Adipocyte (in vitro differentiated cells): ENCODE data around the gene PERP.
"Not testable (repeated sequence)": the region's sequence is repeated elsewhere in the genome, so short reads cannot be mapped to it uniquely, and the experiment has no call there.

Source experiments
- DNase-seq: peaks from one replicate; pipeline ENCODE4 v3.0.0-alpha.2; 2015; ENCODE audit warnings: low read depth
- H3K27me3 ChIP-seq: replicated peaks from 2 replicates; pipeline ENCODE4 v1.7.0; 2013; ENCODE audit warnings: mild to moderate bottlenecking, low read length, moderate library complexity; ENCODE audit not compliant: control insufficient read depth, insufficient read depth
- H3K36me3 ChIP-seq: 2 replicates; pipeline ENCODE4 v1.7.0; 2013; ENCODE audit warnings: low read length, mild to moderate bottlenecking, moderate library complexity; ENCODE audit not compliant: control insufficient read depth, insufficient read depth, severe bottlenecking
- H3K4me1 ChIP-seq: 2 replicates; pipeline ENCODE4 v1.7.0; 2013; ENCODE audit warnings: mild to moderate bottlenecking, low read length, moderate library complexity; ENCODE audit not compliant: control insufficient read depth, insufficient read depth
- H3K4me3 ChIP-seq: 2 replicates; pipeline ENCODE4 v1.7.0; 2013; ENCODE audit warnings: mild to moderate bottlenecking, low read length, moderate library complexity
- H3K9ac ChIP-seq: 2 replicates; pipeline ENCODE4 v1.7.0; 2013; ENCODE audit warnings: mild to moderate bottlenecking, low read length, moderate library complexity
- H3K9me3 ChIP-seq: 2 replicates; pipeline ENCODE4 v1.7.0; 2013; ENCODE audit warnings: mild to moderate bottlenecking, low read length, moderate library complexity; ENCODE audit not compliant: control insufficient read depth

PERP gene

GRCh38 chr6:138085839-138086222 lies 21.4 kb downstream of the PERP start:
- no peak for DNase-seq
- H3K9me3 ChIP-seq = peaks cover 2% of the 10 kb centered on the region
- H3K4me3 ChIP-seq = no peak overlapping the region

GRCh38 chr6:138084904-138085838 lies 22.0 kb downstream of the PERP start:
- no peaks in the 10 kb centered on the region for H3K36me3 ChIP-seq
- peaks cover 6% of the 10 kb centered on the region for H3K9me3 ChIP-seq
- no peak overlapping the region for H3K9ac ChIP-seq
- peaks cover 10% of the 10 kb centered on the region for H3K4me1 ChIP-seq
- no peak overlapping the region for H3K4me3 ChIP-seq
- DNase-seq = no peak
- no peaks in the 10 kb centered on the region for H3K27me3 ChIP-seq

More at GRCh38 chr6:138085839-138086222, 21.4 kb downstream of the PERP start:
- Histone ChIP-seq H3K4me1 (peaks cover 10% of the 10 kb centered on the region), H3K9ac (no peak overlapping the region), H3K27me3 (no peaks in the 10 kb centered on the region), H3K36me3 (no peaks in the 10 kb centered on the region)

GRCh38 chr6:138082232-138082631 lies 25.0 kb downstream of the PERP start:
- Histone ChIP-seq H3K4me3 (no peak overlapping the region), H3K9ac (no peak overlapping the region)

GRCh38 chr6:138079556-138079955 lies 27.7 kb downstream of the PERP start:
- not testable (repeated sequence) for H3K4me1 ChIP-seq, H3K27me3 ChIP-seq, DNase-seq, H3K4me3 ChIP-seq, H3K36me3 ChIP-seq, H3K9ac ChIP-seq
- peaks cover 12% of the 10 kb centered on the region for H3K9me3 ChIP-seq

More at GRCh38 chr6:138082232-138082631, 25.0 kb downstream of the PERP start:
- no peaks in the 10 kb centered on the region for H3K36me3 ChIP-seq
- peaks cover 10% of the 10 kb centered on the region for H3K9me3 ChIP-seq
- DNase-seq = no peak
- H3K27me3 ChIP-seq = no peaks in the 10 kb centered on the region
- no peaks in the 10 kb centered on the region for H3K4me1 ChIP-seq

- no peaks in the 10 kb centered on the region for H3K36me3 ChIP-seq
- no peaks in the 10 kb centered on the region for H3K4me1 ChIP-seq
- no peak overlapping the region for H3K4me3 ChIP-seq
- no peaks in the 10 kb centered on the region for H3K27me3 ChIP-seq
- no peak overlapping the region for H3K9ac ChIP-seq
- no peak for DNase-seq
- peaks cover 12% of the 10 kb centered on the region for H3K9me3 ChIP-seq
These were observed 28.7 kb downstream of the PERP start for GRCh38 chr6:138078491-138078890.

- Histone ChIP-seq H3K27me3 (no peaks in the 10 kb centered on the region), H3K9me3 (peaks cover 6% of the 10 kb centered on the region)
- DNase-seq = no peak
These were observed 34.0 kb downstream of the PERP start for GRCh38 chr6:138073264-138073663.

GRCh38 chr6:138063726-138064125 lies 43.5 kb downstream of the PERP start:
- no peak overlapping the region for H3K4me3 ChIP-seq
- H3K9ac ChIP-seq = no peak overlapping the region
- no peaks in the 10 kb centered on the region for H3K36me3 ChIP-seq
- H3K4me1 ChIP-seq = no peaks in the 10 kb centered on the region
- no peaks in the 10 kb centered on the region for H3K27me3 ChIP-seq
- DNase-seq = no peak
- H3K9me3 ChIP-seq = no peaks in the 10 kb centered on the region

More at GRCh38 chr6:138073264-138073663, 34.0 kb downstream of the PERP start:
- Histone ChIP-seq H3K36me3 (no peaks in the 10 kb centered on the region), H3K9ac (no peak overlapping the region), H3K4me1 (no peaks in the 10 kb centered on the region), H3K4me3 (no peak overlapping the region)

- H3K9me3 ChIP-seq = peaks cover 22% of the 10 kb centered on the region
- H3K9ac ChIP-seq = no peak overlapping the region
These were observed 52.2 kb downstream of the PERP start for GRCh38 chr6:138054982-138055381.

GRCh38 chr6:138052783-138053182 lies 54.4 kb downstream of the PERP start:
- Histone ChIP-seq H3K36me3 (no peaks in the 10 kb centered on the region), H3K9me3 (peaks cover 22% of the 10 kb centered on the region), H3K4me3 (no peak overlapping the region), H3K4me1 (no peaks in the 10 kb centered on the region), H3K27me3 (no peaks in the 10 kb centered on the region), H3K9ac (no peak overlapping the region)
- no peak for DNase-seq

More at GRCh38 chr6:138054982-138055381, 52.2 kb downstream of the PERP start:
- H3K27me3 ChIP-seq = no peaks in the 10 kb centered on the region
- H3K4me1 ChIP-seq = no peaks in the 10 kb centered on the region
- no peaks in the 10 kb centered on the region for H3K36me3 ChIP-seq
- no peak overlapping the region for H3K4me3 ChIP-seq
- no peak for DNase-seq

GRCh38 chr6:138044972-138045371 lies 62.2 kb downstream of the PERP start:
- Histone ChIP-seq H3K9me3 (no peaks in the 10 kb centered on the region), H3K36me3 (no peaks in the 10 kb centered on the region), H3K4me1 (no peaks in the 10 kb centered on the region), H3K4me3 (no peak overlapping the region), H3K27me3 (no peaks in the 10 kb centered on the region), H3K9ac (no peak overlapping the region)
- no peak for DNase-seq

GRCh38 chr6:138044458-138044857 lies 62.8 kb downstream of the PERP start:
- H3K4me3 ChIP-seq = no peak overlapping the region
- H3K9me3 ChIP-seq = no peaks in the 10 kb centered on the region
- no peaks in the 10 kb centered on the region for H3K4me1 ChIP-seq
- no peaks in the 10 kb centered on the region for H3K27me3 ChIP-seq
- H3K9ac ChIP-seq = no peak overlapping the region
- DNase-seq = no peak
- no peaks in the 10 kb centered on the region for H3K36me3 ChIP-seq
